Activated naive CD4-positive, alpha-beta T cell treated with anti-CD3 and anti-CD28 coated beads, Interleukin-2, amount 10 ng/mL, durations not matched to agents 7 days and 5 days (primary cell): Measurements from ENCODE around the gene TSC1.

ENCODE experiments used
- CTCF ChIA-PET: fragments of 350-600 bp; sonication (Branson Sonifier 250); formaldehyde crosslinking; loops from one replicate; lab custom pipeline; 2021; ENCODE audit warnings: antibody characterized with exemption; lab: Charles Lee
- DNase-seq: peaks from one replicate; pipeline ENCODE4 v3.0.0-alpha.2; 2020
- H3K27ac Mint-ChIP-seq: one replicate; pipeline ENCODE4 v1.8.0; 2021; ENCODE audit warnings: mild to moderate bottlenecking, moderate library complexity, mixed read lengths
- H3K27me3 Mint-ChIP-seq: one replicate; pipeline ENCODE4 v1.8.0; 2021; ENCODE audit warnings: mild to moderate bottlenecking, mixed read lengths
- H3K36me3 Mint-ChIP-seq: one replicate; pipeline ENCODE4 v1.8.0; 2021; ENCODE audit warnings: mixed read lengths
- H3K4me1 Mint-ChIP-seq: one replicate; pipeline ENCODE4 v1.8.0; 2021; ENCODE audit warnings: mixed read lengths
- H3K4me3 Mint-ChIP-seq: one replicate; pipeline ENCODE4 v1.8.0; 2021; ENCODE audit warnings: mild to moderate bottlenecking, moderate library complexity, mixed read lengths
- H3K9me3 Mint-ChIP-seq: one replicate; pipeline ENCODE4 v1.8.0; 2021; ENCODE audit warnings: mixed read lengths

Gene TSC1

DNA sequence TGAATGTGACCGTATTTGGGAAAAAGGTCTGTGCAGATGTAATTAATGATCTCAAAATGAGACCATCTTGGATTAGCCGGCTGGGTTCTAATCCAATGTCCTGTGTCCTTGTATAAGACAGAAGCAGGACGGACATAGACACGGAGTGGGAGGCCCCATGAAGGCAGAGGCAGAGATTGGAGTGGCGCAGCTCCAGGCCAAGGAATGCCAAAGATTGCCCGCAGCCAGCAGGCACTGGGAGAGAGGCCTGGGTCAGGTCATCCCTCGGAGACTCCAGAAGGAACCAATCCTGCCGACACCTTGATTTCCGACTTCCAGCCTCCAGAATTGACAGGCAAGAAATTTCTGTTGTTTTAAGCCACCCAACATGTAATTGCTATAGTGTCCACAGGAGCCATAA lies 21.1 kb upstream of the TSC1 start:
- CTCF ChIA-PET, result no interaction called here
- H3K36me3 Mint-ChIP-seq, result no peaks in the 10 kb centered on the region
- no peaks in the 10 kb centered on the region for H3K4me1 Mint-ChIP-seq

DNA sequence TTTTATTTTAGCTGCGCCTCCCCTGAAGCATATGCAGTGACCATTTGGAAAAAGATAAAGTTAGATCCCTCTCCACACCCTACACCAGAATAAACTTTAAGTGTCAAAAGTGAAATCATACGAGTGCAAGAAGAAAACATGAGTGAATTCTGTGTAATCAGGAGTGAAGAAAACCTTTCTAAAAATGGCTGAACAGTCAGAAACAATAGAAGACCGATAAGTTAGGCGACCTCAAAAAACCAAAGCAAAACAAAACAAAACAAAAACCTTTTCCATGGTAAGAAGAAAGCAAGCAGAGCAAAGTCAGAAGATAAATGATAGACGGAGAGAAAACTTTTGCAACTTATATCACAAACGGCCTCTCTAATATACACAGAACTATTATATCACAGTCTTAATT lies 16.6 kb upstream of the TSC1 start:
- Mint-ChIP-seq H3K4me3 (no peak overlapping the region), H3K36me3 (no peaks in the 10 kb centered on the region), H3K27ac (no peak overlapping the region), H3K27me3 (peaks cover 4% of the 10 kb centered on the region), H3K9me3 (peaks cover 8% of the 10 kb centered on the region), H3K4me1 (no peaks in the 10 kb centered on the region)
- DNase-seq, result no peak
- CTCF ChIA-PET, result interaction anchor here (1.0 to 1.7 kb wide), 3 partner anchors 11 to 63 kb away, joined by 3 to 4 read pairs (median 3); no protein-coding TSS in a partner anchor

More for the DNA sequence above, 21.1 kb upstream of the TSC1 start:
- no peak overlapping the region for H3K4me3 Mint-ChIP-seq
- DNase-seq, result no peak
- no peak overlapping the region for H3K27ac Mint-ChIP-seq
- peaks cover 19% of the 10 kb centered on the region for H3K27me3 Mint-ChIP-seq
- no peaks in the 10 kb centered on the region for H3K9me3 Mint-ChIP-seq

DNA sequence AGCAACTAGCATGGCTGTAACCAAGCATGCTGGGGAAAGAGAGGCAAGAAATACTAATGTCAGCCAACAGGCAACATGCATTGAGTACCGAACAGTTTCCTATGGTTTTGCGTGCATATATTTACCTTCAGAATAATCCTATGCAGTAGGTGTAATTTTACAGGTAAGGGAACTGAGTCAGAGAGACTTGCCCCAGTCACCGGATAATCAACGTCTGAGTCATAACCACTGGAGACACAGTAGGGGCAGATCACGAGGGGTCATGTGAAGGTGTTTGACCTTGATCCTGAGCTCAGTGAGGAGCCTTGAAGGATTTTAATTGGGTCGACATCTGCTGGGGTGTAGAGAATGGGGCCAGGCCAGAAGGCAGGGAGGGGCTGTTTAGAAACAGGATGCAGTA lies 13.4 kb upstream of the TSC1 start:
- Mint-ChIP-seq H3K4me3 (no peak overlapping the region), H3K9me3 (peaks cover 10% of the 10 kb centered on the region), H3K27ac (no peak overlapping the region), H3K27me3 (no peaks in the 10 kb centered on the region), H3K36me3 (no peaks in the 10 kb centered on the region), H3K4me1 (no peaks in the 10 kb centered on the region)
- no peak for DNase-seq
- CTCF ChIA-PET, result no interaction called here

DNA sequence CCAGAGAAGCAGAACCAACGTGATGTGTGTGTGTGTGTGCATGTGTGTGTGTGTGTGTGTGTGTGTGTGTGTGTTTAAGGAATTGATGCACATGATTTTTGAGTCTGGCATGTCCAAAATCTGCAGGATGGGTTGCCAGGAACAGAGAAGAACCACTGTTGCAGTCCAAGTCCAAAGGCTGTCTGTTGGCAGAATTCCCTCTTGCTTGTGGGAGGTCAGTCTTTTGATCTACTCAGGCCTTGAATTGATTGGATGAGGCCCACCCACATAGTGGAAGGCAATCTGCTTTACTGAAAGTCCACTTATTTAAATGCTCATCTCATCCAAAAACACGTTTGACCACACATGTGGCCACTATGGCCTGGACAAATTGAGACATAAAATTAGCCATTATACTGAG lies 11.4 kb upstream of the TSC1 start:
- no peak for DNase-seq
- Mint-ChIP-seq H3K27ac (no peak overlapping the region), H3K27me3 (peaks cover 6% of the 10 kb centered on the region), H3K36me3 (no peaks in the 10 kb centered on the region), H3K9me3 (peaks cover 10% of the 10 kb centered on the region), H3K4me1 (no peaks in the 10 kb centered on the region), H3K4me3 (no peak overlapping the region)
- CTCF ChIA-PET, result interaction anchor here (0.7 kb wide), 1 partner anchor 447 kb away, joined by 3 read pairs; no protein-coding TSS in a partner anchor

DNA sequence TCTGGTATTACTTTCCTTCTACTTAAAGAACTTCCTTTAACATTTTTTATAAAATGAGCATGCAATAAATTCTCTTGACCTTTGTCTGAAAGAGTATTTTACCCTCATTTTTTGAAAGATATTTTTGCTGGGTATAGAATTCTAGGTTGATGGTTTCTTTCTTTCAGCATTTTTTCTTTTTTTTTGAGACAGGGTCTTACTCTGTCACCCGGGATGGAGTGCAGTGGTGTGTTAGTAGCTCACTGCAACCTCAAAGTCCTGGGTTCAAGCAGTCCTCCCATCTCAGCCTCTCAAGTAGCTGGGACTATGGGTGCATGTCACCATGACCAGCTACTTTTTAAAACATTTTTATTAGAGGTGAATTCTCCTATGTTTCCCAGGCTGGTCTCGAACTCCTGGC lies 10.7 kb upstream of the TSC1 start:
- Mint-ChIP-seq H3K4me3 (no peak overlapping the region), H3K9me3 (peaks cover 10% of the 10 kb centered on the region), H3K27me3 (peaks cover 6% of the 10 kb centered on the region), H3K4me1 (no peaks in the 10 kb centered on the region), H3K27ac (no peak overlapping the region), H3K36me3 (no peaks in the 10 kb centered on the region)
- CTCF ChIA-PET, result no interaction called here
- DNase-seq, result no peak

DNA sequence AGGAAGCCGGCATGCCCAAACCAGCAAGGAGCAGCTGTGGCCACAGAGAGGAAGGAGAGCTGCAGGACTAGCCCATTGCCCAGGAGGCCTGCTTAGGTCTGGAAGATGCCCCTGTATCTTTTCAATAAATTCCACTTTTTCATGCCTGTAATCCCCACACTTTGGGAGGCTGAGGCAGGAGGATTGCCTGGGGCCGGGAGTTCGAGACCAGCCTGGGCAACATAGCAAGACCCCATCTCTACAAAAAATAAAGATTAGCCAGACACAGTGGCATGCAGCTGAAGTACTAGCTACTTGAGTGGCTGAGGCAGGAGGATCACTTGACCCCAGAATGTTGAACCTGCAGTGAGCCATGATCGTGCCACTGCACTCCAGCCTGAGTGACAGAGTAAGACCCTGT lies 5.3 kb upstream of the TSC1 start:
- DNase-seq, result no peak
- Mint-ChIP-seq H3K4me1 (peaks cover 11% of the 10 kb centered on the region), H3K27ac (no peak overlapping the region), H3K4me3 (no peak overlapping the region), H3K9me3 (no peaks in the 10 kb centered on the region), H3K36me3 (no peaks in the 10 kb centered on the region), H3K27me3 (peaks cover 18% of the 10 kb centered on the region)
- CTCF ChIA-PET, result no interaction called here

DNA sequence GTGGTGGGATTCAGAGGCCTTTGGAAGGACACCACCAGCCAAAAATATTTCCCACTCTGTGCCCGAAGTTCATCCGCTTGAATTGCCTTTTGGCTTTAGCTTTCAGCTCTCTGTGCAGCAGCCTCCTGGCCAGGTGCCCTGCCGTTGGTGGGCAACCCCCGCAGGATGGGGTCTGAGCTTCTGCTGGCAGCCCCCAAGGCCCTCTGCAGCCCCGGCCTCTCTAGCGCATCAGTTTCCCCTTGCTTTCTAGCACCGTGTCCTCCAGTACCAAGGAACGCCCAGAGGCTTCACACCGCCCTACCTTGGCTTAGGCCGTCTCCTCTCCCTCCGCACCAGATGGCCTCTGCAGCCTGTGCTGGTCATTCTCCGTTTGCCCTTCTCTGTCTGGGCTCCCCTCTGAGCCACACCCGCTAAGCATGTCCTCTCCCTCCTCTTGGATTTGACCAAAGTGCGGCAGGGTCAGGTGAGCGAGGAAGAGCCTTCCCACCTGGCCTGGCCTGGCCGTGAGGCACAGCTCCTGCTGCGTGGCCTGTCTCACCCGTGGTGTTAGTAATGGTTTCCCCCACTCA lies 4.2 kb upstream of the TSC1 start:
- no peak overlapping the region for H3K27ac Mint-ChIP-seq
- CTCF ChIA-PET, result no interaction called here
- H3K4me1 Mint-ChIP-seq, result peaks cover 21% of the 10 kb centered on the region
- H3K36me3 Mint-ChIP-seq, result no peaks in the 10 kb centered on the region
- H3K27me3 Mint-ChIP-seq, result peaks cover 22% of the 10 kb centered on the region
- no peaks in the 10 kb centered on the region for H3K9me3 Mint-ChIP-seq
- no peak for DNase-seq
- no peak overlapping the region for H3K4me3 Mint-ChIP-seq

DNA sequence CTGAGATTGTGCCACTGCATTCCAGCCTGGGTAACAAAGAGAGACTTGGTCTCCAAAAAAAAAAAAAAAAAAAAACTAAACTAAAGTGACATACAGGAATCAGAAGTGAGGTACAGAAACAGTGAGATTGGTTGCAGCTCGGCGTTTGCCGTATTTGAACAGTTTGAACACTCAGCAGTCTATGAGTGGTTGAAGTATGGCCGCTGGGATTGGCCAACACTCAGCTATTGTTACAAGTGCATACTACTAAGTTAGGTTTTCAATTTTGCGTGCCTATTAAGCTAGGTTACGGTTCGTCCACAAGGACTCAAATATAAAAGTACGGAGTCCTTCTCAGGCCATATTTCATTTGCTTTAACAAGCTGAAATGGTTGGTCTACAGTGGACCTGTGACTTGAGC lies 3.3 kb upstream of the TSC1 start:
- H3K4me1 Mint-ChIP-seq, result peaks cover 28% of the 10 kb centered on the region
- H3K4me3 Mint-ChIP-seq, result no peak overlapping the region
- no peak overlapping the region for H3K27ac Mint-ChIP-seq
- no peaks in the 10 kb centered on the region for H3K36me3 Mint-ChIP-seq
- peaks cover 22% of the 10 kb centered on the region for H3K27me3 Mint-ChIP-seq
- H3K9me3 Mint-ChIP-seq, result no peaks in the 10 kb centered on the region
- DNase-seq, result no peak
- CTCF ChIA-PET, result interaction anchor here (0.6 to 1.5 kb wide), 2 partner anchors 74 to 87 kb away, joined by 4 to 5 read pairs; no protein-coding TSS in a partner anchor

DNA sequence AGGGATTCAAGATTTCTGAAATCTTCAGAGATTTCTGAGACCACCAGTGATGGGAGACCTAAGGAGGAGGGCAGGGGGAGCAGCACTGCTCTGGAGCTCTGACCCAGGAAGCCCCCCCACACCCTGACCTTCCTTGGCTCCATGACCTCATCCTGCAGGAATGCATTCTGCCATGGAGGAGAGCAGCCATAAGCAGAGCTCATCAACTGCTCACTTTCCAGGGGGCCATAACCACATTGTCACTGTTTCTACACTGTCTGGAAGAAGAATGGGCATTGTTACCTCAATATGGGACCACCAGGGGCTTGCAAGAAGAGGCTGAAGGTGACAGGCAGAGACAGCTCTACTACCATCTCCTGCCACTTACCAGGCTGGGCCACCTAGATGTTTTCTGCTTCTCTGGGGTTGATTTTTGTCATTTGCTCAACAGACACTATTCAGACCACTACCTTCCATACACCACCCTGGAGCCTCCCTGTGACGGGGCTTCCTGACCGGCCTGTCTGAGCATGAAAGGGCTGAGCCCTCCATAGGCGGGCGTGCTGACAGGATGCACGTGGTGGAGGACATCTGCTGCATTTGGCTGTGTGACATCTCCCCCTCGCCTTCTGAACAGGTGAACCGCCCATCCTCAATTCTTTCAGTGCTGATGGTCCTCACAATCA lies 2.3 kb upstream of the TSC1 start:
- Mint-ChIP-seq H3K9me3 (no peaks in the 10 kb centered on the region), H3K27me3 (peaks cover 22% of the 10 kb centered on the region), H3K27ac (peak overlapping the region; percentile 37), H3K4me3 (no peak overlapping the region), H3K4me1 (peaks cover 32% of the 10 kb centered on the region), H3K36me3 (no peaks in the 10 kb centered on the region)
- CTCF ChIA-PET, result interaction anchor here (1.5 kb wide), 1 partner anchor 75 kb away, joined by 5 read pairs; no protein-coding TSS in a partner anchor
- no peak for DNase-seq

DNA sequence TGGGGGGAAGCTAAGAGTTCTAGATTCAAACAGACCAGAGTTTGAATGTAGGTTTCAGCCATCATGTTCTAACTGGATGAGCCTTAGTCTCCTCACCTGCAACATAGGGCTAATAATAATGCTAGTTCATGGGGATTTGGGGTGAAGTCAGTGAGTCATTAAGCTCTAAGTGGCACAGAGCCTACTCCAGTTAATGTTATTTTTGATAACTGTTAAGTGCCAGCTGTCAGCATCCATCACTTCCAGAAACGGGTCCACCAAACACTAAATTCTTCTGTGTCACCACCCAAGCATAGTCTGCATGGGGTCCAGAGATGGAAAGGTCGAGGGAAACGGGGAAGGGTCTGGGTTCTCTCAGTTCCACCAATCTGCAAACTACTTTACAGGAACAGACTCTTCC lies 1.8 kb upstream of the TSC1 start:
- no peaks in the 10 kb centered on the region for H3K36me3 Mint-ChIP-seq
- H3K27ac Mint-ChIP-seq, result peak overlapping the region; percentile 37
- H3K27me3 Mint-ChIP-seq, result peaks cover 17% of the 10 kb centered on the region
- CTCF ChIA-PET, result interaction anchor here (1.5 kb wide), 1 partner anchor 76 kb away, joined by 5 read pairs; no protein-coding TSS in a partner anchor
- DNase-seq, result no peak
- no peaks in the 10 kb centered on the region for H3K9me3 Mint-ChIP-seq
- peaks cover 32% of the 10 kb centered on the region for H3K4me1 Mint-ChIP-seq
- H3K4me3 Mint-ChIP-seq, result no peak overlapping the region

DNA sequence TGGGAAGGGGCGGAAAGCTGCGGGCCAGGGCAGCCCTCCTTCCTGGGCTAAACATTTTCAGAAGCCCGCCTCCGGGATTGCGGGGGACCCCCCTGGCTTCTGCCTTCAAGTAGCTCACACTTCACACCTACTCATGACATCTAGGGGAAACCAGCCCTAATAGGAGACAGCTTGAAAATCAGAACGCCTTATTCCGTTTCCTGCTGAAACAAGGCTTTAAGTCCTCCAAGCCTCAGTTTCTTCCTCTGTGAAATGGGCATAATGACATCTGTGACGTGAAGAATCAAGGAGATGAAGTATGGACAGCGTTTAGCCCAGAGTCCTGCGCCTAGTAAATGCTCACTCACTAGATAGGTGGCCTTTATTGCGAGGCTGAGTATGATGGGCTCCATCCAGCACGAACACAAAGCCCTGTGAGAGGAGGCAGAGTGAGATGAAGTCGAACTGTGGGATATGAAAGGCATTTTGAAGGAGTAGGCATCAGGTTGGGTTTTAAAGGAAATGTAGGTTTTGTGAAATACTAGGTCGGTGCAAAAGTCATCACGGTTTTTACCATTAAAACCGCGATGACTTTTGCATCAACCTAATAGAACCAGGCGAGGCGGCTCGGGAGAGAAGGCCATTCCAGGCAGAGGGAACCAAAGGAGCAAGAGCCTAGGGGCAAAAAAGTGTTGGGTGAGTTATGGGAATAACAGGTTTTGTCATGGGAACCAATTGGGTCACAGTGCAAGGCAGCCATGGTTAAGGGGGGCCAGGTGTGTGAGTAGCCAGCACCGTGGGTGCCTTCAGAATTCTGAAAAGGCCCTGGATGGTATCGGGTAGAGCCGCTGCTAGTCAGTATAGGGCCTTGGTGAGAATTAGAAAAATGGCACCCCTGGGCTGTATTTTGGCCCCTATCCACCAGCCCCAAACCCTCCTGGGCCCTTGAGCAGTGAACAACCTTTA lies 1.0 kb upstream of the TSC1 start:
- Mint-ChIP-seq H3K36me3 (no peaks in the 10 kb centered on the region), H3K4me3 (peak overlapping the region; percentile 83), H3K27ac (peak overlapping the region; percentile 100), H3K27me3 (peaks cover 15% of the 10 kb centered on the region), H3K4me1 (peaks cover 32% of the 10 kb centered on the region), H3K9me3 (no peaks in the 10 kb centered on the region)
- CTCF ChIA-PET, result interaction anchor here (1.3 to 1.5 kb wide), 2 partner anchors 10 to 32 kb away, joined by 4 read pairs; no protein-coding TSS in a partner anchor
- DNase-seq, result no peak

DNA sequence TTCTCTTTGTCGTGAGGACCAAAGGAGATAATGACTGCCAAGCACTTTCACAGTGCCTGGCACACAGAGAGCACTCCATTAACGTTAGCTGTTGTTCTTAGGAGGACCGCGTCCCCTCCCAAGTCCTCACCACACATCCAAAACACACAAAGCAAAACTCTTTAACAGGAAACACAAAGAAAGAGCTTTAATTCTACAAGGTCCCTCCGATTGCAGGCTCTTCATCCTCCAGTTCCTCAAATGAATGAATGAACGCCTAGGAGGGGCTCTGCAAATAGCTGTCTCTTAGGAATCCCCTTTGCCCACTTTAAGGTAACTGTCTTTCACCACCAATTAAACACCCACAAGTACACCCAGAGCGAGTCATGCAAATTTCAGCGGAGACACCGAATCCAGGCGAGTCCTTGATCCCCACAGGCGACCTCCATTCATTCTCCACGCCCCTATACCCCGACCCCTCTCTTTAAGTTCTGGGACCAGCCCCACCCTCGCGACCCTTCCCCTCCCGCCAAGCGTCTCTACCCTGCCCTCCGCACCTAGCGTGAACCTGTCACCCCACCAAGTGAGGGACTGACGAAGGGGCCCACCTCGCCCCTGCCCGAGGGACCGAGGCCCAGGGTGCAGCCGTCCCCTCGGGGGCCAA lies 644 bp downstream of the TSC1 start:
- DNase-seq, result no peak
- H3K4me1 Mint-ChIP-seq, result peaks cover 32% of the 10 kb centered on the region
- peaks cover 11% of the 10 kb centered on the region for H3K27me3 Mint-ChIP-seq
- peak overlapping the region; percentile 83 for H3K4me3 Mint-ChIP-seq
- no peaks in the 10 kb centered on the region for H3K36me3 Mint-ChIP-seq
- H3K9me3 Mint-ChIP-seq, result no peaks in the 10 kb centered on the region
- H3K27ac Mint-ChIP-seq, result peak overlapping the region; percentile 85
- CTCF ChIA-PET, result interaction anchor here (1.3 to 1.5 kb wide), 2 partner anchors 8 to 42 kb away, joined by 4 to 6 read pairs; no protein-coding TSS in a partner anchor

DNA sequence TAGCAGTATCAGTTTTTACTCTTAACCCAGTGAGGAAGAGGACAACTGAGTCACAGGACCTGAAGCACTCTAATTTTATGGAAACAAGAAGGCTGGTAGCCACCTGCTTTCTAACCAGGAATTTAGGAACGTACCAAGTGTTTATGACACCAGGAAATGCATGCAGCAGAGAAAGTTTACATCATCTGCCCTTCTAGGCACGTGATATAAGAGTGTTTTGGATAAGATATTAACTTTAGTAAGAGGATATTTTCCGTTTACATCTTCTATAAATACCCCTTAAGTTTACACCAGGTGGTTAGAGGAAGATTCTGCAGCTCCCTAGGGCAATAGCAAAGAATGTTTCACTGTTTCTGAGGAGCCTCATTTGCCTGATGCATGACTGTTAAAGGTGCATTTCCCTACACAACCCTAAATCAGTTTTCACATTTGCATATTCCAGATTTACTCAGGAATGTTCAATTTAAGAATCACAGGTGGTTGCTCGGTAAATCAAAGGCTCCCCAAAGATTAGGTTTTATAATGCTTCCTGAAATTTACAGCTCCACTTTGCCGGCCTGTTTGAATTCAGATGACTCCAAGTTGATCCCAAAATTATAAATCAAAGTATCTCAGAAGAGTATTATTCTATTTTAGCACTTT lies 1.8 kb downstream of the TSC1 start:
- Mint-ChIP-seq H3K4me1 (peaks cover 32% of the 10 kb centered on the region), H3K9me3 (no peaks in the 10 kb centered on the region), H3K27me3 (peaks cover 11% of the 10 kb centered on the region), H3K27ac (peak overlapping the region; percentile 37), H3K4me3 (peak overlapping the region; percentile 28), H3K36me3 (no peaks in the 10 kb centered on the region)
- CTCF ChIA-PET, result interaction anchor here (1.2 kb wide), 1 partner anchor 9 kb away, joined by 4 read pairs; no protein-coding TSS in a partner anchor
- DNase-seq, result no peak
